Breast epithelium (tissue), 3 donors: Measurements from ENCODE around the gene KCNQ5.

Source experiments
- POLR2A ChIP-seq: fragments of 450-650 bp; IDR thresholded peaks from one replicate; pipeline ENCODE4 v1.6.1; 2016; ENCODE audit warnings: antibody characterized with exemption, mild to moderate bottlenecking, moderate library complexity
- POLR2AphosphoS5 ChIP-seq, 3 donors: sonication (generic); formaldehyde crosslinking; IDR thresholded peaks; one replicate each; pipeline ENCODE4 v1.6.1; 2017; ENCODE audit warnings: antibody characterized with exemption in 3 of 3

GRCh38 chr6:73145690-73146089 is 523.8 kb downstream of the KCNQ5 start:
- no peak for TF ChIP-seq POLR2A
- no peak for TF ChIP-seq POLR2AphosphoS5 (IDR thresholded peaks at IDR 0.05)
